K562 (cell line): Measurements from ENCODE around the gene CALML6. TPM values are rescaled to one million over a fixed set of nuclear protein-coding genes. Genes with fewer than 3 reads are reported as not detected.

Experiments used
- CEBPB ChIP-seq: fragments of 450-650 bp; IDR thresholded peaks from 2 replicates; pipeline ENCODE4 v1.6.1; 2016; ENCODE audit warnings: missing genetic modification characterization, missing compliant biosample characterization
- CHCHD3 ChIP-seq: fragments of 250-450 bp; sonication (Bioruptor Pico); IDR thresholded peaks from 2 replicates; pipeline ENCODE4 v2.1.2; 2022; ENCODE audit warnings: mild to moderate bottlenecking
- E2F3 ChIP-seq: fragments of 250-450 bp; sonication (Bioruptor Pico); IDR thresholded peaks from 2 replicates; pipeline ENCODE4 v1.4.0; 2020; ENCODE audit warnings: mild to moderate bottlenecking
- HMGN3 ChIP-seq: IDR thresholded peaks from 2 replicates; pipeline ENCODE4 v1.6.1; 2011; ENCODE audit warnings: borderline replicate concordance, low read depth, mild to moderate bottlenecking, mixed read lengths, low read length; ENCODE audit not compliant: insufficient read length; ENCODE audit errors: extremely low read depth
- JUN ChIP-seq, 2 experiments: sonication (generic) in 1 of 2; formaldehyde crosslinking in 1 of 2; IDR thresholded peaks; 2 replicates each; pipeline versions ENCODE4 v1.6.1 to v1.8.0; 2012 to 2022; ENCODE audit warnings: borderline replicate concordance in 2 of 2, mild to moderate bottlenecking in 2 of 2, improper control_type of control experiment in 1 of 2, low read depth in 1 of 2, low read length in 1 of 2, missing genetic modification reagents in 1 of 2
- JUND ChIP-seq, 2 experiments: IDR thresholded peaks; 2 replicates in 1 of 2; 3 replicates in 1 of 2; pipeline ENCODE4 v1.6.1; 2011; ENCODE audit warnings: borderline replicate concordance in 2 of 2, low read depth in 2 of 2, low read length in 2 of 2, improper control_type of control experiment in 1 of 2, missing biosample characterization in 1 of 2, missing genetic modification characterization in 1 of 2, missing genetic modification reagents in 1 of 2
- KDM4B ChIP-seq, 2 experiments: fragments of 450-650 bp in 1 of 2; sonication (generic) in 1 of 2; IDR thresholded peaks; 2 replicates each; pipeline ENCODE4 v1.6.1; 2016 to 2017; ENCODE audit warnings: borderline replicate concordance in 2 of 2, antibody characterized with exemption in 1 of 2, low read depth in 1 of 2, mild to moderate bottlenecking in 1 of 2
- PRPF4 ChIP-seq: fragments of 200-400 bp; formaldehyde crosslinking; IDR thresholded peaks from one replicate; pipeline ENCODE4 v1.6.1; 2017; ENCODE audit warnings: low read length, low read depth, mild to moderate bottlenecking; ENCODE audit not compliant: insufficient read depth, poor library complexity, severe bottlenecking
- SNRNP70 ChIP-seq: fragments of 200-400 bp; formaldehyde crosslinking; optimal IDR thresholded peaks from 2 replicates; pipeline ENCODE3; 2017; ENCODE audit warnings: low read depth, low read length
- polyA plus RNA-seq, 8 experiments: library from polyadenylated mRNA; depleted of rRNA in 4 of 8; stranded (reverse) in 5 of 8; unstranded in 3 of 8; fragments of >200 nt; fragmentation: Nextera tagmentation in 2 of 8; fragmentation: Illumina TruSeq in 1 of 8; extraction: Ambion mirVana in 2 of 8; extraction: Trizol in 1 of 8; gene quantifications; 2 replicates each; pipeline versions ENCODE4 v1.2.1 to v1.2.3, GENCODE V29; 2011 to 2014; ENCODE audit warnings: inconsistent platforms in 1 of 8, missing spikeins in 1 of 8
- total RNA-seq, 7 experiments: library from RNA; depleted of rRNA in 6 of 7; stranded (reverse); fragments of >200 nt in 6 of 7; fragmentation: Illumina TruSeq in 2 of 7; extraction: Trizol in 2 of 7; gene quantifications; 2 replicates each; pipeline versions ENCODE4 v1.2.1 to v1.2.3, GENCODE V29; 2011 to 2021; ENCODE audit warnings: low replicate concordance in 1 of 7
- TF ChIP-seq, protein P1 (sequence below), 2 experiments: IDR thresholded peaks; 2 replicates each; pipeline ENCODE4 v1.6.1; 2011; ENCODE audit warnings: borderline replicate concordance in 1 of 2, control low read depth in 1 of 2, low read depth in 1 of 2, low read length in 1 of 2, mild to moderate bottlenecking in 1 of 2, mixed read lengths in 1 of 2, moderate library complexity in 1 of 2; ENCODE audit not compliant: insufficient read depth in 1 of 2, insufficient read length in 1 of 2, poor library complexity in 1 of 2, severe bottlenecking in 1 of 2; ENCODE audit errors: extremely low read depth in 1 of 2
- TF ChIP-seq, protein P2 (sequence below): fragments of 450-650 bp; formaldehyde crosslinking; IDR thresholded peaks from 2 replicates; pipeline ENCODE4 v1.4.0; 2020; ENCODE audit warnings: mild to moderate bottlenecking, mixed read lengths
- TF ChIP-seq, protein P3 (sequence below): sonication (generic); formaldehyde crosslinking; IDR thresholded peaks from 2 replicates; pipeline ENCODE4 v1.8.0; 2022; ENCODE audit warnings: mild to moderate bottlenecking, missing genetic modification reagents
- TF ChIP-seq, protein P4 (sequence below): fragments of 450-650 bp; IDR thresholded peaks from 2 replicates; pipeline ENCODE4 v1.7.1; 2018; ENCODE audit warnings: mild to moderate bottlenecking, low read depth; ENCODE audit not compliant: partially characterized antibody

The CALML6 gene
- total and polyA plus RNA-seq, 9 of the 15 experiments (the other 6 are each of a cell fraction or from before 2014, with no cell fraction given): 0.14 TPM; not detected in 8

DNA sequence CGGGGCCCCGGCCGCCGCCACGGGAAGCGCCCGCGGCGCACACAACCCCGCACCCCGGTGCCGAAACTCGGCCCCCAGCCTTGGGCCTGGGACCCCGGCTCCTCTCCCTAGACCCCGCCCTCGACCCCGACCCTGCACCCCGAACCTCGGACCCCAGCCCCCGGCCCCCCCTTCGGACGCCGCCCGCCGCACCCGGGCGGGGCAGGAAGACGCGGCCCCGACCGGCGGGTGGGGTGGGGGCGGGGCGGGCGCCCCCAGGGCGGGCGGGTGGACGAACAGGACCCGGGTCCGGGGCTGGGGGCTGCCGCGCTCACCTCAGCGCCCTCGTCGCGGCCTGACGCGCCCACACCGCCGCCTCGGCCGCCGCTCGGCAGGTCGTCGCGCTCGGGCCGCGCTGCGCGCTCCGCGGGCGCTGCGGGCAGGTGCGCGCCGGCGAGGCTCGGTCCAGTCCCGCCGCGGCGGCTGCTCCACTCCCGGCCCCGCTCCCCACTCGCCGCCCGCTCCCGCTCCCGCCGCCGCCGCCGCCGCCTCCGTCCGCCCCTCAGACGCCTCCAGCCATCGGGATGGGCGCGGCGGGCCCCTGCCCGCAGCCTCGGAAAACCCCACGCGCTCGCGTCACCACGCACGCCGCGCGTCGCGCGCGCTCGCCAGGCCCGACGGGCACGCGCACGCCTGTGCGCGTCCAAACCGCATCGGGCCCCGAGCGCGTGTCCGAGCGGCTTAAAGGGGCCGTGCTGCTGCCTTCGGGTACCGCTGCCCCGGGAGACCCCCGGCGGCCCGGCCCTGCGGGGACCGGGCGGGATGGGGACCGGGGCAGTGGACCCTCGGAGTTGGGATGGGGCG lies 24.3 kb upstream of the CALML6 start, which contains the start of gene GNB1 (continued):
- TF ChIP-seq CEBPB (tag) (peak; percentile 55; the same call in 1 of the 2 replicates), CHCHD3 (CRISPR knock-in tag) (no peak), KDM4B (IDR thresholded peaks at IDR 0.05; ENCODE audit: borderline replicate concordance in 2 of 2, low read depth in 1 of 2) (no peak), SNRNP70 (no peak), JUND (IDR thresholded peaks at IDR 0.05; ENCODE audit: borderline replicate concordance, low read depth, low read length) (peak; percentile 72), JUND (tag; IDR thresholded peaks at IDR 0.05; ENCODE audit: borderline replicate concordance, low read depth, low read length) (no peak; the same call in 2 of the 3 replicates), E2F3 (CRISPR knock-in tag) (peak; percentile 79), PRPF4 (no peak), HMGN3 (peak; percentile 87), JUN (IDR thresholded peaks at IDR 0.05; ENCODE audit: borderline replicate concordance, low read depth, low read length) (peak; percentile 63; the same call in 1 of the 2 replicates), JUN (CRISPR knock-in tag; IDR thresholded peaks at IDR 0.05; ENCODE audit: borderline replicate concordance) (no peak)
- TF ChIP-seq, protein P1, sequence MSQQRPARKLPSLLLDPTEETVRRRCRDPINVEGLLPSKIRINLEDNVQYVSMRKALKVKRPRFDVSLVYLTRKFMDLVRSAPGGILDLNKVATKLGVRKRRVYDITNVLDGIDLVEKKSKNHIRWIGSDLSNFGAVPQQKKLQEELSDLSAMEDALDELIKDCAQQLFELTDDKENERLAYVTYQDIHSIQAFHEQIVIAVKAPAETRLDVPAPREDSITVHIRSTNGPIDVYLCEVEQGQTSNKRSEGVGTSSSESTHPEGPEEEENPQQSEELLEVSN (IDR thresholded peaks at IDR 0.05; ENCODE audit: borderline replicate concordance in 1 of 2, extremely low read depth in 1 of 2, insufficient read depth in 1 of 2, insufficient read length in 1 of 2, low read depth in 1 of 2, low read length in 1 of 2, poor library complexity in 1 of 2, severe bottlenecking in 1 of 2): peak; percentile 48 to 89
- TF ChIP-seq, protein P2, sequence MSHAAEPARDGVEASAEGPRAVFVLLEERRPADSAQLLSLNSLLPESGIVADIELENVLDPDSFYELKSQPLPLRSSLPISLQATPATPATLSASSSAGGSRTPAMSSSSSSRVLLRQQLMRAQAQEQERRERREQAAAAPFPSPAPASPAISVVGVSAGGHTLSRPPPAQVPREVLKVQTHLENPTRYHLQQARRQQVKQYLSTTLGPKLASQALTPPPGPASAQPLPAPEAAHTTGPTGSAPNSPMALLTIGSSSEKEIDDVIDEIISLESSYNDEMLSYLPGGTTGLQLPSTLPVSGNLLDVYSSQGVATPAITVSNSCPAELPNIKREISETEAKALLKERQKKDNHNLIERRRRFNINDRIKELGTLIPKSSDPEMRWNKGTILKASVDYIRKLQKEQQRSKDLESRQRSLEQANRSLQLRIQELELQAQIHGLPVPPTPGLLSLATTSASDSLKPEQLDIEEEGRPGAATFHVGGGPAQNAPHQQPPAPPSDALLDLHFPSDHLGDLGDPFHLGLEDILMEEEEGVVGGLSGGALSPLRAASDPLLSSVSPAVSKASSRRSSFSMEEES: no peak
- TF ChIP-seq, protein P3, sequence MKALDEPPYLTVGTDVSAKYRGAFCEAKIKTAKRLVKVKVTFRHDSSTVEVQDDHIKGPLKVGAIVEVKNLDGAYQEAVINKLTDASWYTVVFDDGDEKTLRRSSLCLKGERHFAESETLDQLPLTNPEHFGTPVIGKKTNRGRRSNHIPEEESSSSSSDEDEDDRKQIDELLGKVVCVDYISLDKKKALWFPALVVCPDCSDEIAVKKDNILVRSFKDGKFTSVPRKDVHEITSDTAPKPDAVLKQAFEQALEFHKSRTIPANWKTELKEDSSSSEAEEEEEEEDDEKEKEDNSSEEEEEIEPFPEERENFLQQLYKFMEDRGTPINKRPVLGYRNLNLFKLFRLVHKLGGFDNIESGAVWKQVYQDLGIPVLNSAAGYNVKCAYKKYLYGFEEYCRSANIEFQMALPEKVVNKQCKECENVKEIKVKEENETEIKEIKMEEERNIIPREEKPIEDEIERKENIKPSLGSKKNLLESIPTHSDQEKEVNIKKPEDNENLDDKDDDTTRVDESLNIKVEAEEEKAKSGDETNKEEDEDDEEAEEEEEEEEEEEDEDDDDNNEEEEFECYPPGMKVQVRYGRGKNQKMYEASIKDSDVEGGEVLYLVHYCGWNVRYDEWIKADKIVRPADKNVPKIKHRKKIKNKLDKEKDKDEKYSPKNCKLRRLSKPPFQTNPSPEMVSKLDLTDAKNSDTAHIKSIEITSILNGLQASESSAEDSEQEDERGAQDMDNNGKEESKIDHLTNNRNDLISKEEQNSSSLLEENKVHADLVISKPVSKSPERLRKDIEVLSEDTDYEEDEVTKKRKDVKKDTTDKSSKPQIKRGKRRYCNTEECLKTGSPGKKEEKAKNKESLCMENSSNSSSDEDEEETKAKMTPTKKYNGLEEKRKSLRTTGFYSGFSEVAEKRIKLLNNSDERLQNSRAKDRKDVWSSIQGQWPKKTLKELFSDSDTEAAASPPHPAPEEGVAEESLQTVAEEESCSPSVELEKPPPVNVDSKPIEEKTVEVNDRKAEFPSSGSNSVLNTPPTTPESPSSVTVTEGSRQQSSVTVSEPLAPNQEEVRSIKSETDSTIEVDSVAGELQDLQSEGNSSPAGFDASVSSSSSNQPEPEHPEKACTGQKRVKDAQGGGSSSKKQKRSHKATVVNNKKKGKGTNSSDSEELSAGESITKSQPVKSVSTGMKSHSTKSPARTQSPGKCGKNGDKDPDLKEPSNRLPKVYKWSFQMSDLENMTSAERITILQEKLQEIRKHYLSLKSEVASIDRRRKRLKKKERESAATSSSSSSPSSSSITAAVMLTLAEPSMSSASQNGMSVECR (CRISPR knock-in tag): 0 out of 2 replicates have a peak, but pooled peaks have one; percentile 26
- TF ChIP-seq, protein P4, sequence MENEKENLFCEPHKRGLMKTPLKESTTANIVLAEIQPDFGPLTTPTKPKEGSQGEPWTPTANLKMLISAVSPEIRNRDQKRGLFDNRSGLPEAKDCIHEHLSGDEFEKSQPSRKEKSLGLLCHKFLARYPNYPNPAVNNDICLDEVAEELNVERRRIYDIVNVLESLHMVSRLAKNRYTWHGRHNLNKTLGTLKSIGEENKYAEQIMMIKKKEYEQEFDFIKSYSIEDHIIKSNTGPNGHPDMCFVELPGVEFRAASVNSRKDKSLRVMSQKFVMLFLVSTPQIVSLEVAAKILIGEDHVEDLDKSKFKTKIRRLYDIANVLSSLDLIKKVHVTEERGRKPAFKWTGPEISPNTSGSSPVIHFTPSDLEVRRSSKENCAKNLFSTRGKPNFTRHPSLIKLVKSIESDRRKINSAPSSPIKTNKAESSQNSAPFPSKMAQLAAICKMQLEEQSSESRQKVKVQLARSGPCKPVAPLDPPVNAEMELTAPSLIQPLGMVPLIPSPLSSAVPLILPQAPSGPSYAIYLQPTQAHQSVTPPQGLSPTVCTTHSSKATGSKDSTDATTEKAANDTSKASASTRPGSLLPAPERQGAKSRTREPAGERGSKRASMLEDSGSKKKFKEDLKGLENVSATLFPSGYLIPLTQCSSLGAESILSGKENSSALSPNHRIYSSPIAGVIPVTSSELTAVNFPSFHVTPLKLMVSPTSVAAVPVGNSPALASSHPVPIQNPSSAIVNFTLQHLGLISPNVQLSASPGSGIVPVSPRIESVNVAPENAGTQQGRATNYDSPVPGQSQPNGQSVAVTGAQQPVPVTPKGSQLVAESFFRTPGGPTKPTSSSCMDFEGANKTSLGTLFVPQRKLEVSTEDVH: no peak
